ENCODE results near the gene WDFY4. TPM values are rescaled to one million over a fixed set of nuclear protein-coding genes. Genes with fewer than 3 reads are reported as not detected.

WDFY4 gene
- total and polyA plus RNA-seq, 9 of the 15 experiments (the other 6 are each of a cell fraction or from before 2014, with no cell fraction given), result 0.01 to 0.02 (median 0.01) TPM; not detected in 6

DNA sequence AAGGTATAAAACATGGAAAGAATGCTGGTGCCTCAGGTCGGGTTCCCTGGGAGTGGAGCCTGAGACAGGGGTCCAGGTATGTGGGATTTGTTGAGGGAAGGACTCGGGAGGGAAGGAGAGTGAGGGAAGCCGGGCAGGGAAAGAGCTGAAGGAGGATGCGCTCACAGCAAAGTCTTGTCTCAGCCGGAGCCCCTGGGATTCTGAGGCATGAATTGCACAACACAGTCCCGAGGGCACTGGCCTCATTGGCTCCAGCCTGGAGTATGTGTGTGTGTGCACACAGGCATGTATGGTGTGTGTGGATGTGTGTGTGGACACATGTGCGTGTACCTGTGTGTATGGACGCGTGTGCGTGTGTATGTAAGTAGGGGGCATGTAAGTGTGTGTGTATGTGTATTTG is 87.4 kb downstream of the WDFY4 start (continued):
- TF ChIP-seq YY1 (IDR thresholded peaks at IDR 0.05; ENCODE audit: borderline replicate concordance in 1 of 3, control insufficient read depth in 1 of 3, extremely low read depth in 1 of 3, insufficient read depth in 3 of 3, insufficient read length in 1 of 3, insufficient replicate concordance in 2 of 3, low read depth in 1 of 3, low read length in 2 of 3) (no peak), NCOA1 (IDR thresholded peaks at IDR 0.05; ENCODE audit: low read depth) (no peak), SRSF7 (optimal IDR thresholded peaks at IDR 0.05; ENCODE audit: low read depth, low read length) (no peak)
- TF ChIP-seq, protein P1, sequence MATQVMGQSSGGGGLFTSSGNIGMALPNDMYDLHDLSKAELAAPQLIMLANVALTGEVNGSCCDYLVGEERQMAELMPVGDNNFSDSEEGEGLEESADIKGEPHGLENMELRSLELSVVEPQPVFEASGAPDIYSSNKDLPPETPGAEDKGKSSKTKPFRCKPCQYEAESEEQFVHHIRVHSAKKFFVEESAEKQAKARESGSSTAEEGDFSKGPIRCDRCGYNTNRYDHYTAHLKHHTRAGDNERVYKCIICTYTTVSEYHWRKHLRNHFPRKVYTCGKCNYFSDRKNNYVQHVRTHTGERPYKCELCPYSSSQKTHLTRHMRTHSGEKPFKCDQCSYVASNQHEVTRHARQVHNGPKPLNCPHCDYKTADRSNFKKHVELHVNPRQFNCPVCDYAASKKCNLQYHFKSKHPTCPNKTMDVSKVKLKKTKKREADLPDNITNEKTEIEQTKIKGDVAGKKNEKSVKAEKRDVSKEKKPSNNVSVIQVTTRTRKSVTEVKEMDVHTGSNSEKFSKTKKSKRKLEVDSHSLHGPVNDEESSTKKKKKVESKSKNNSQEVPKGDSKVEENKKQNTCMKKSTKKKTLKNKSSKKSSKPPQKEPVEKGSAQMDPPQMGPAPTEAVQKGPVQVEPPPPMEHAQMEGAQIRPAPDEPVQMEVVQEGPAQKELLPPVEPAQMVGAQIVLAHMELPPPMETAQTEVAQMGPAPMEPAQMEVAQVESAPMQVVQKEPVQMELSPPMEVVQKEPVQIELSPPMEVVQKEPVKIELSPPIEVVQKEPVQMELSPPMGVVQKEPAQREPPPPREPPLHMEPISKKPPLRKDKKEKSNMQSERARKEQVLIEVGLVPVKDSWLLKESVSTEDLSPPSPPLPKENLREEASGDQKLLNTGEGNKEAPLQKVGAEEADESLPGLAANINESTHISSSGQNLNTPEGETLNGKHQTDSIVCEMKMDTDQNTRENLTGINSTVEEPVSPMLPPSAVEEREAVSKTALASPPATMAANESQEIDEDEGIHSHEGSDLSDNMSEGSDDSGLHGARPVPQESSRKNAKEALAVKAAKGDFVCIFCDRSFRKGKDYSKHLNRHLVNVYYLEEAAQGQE (IDR thresholded peaks at IDR 0.05; ENCODE audit: borderline replicate concordance), result no peak
- TF ChIP-seq, protein P1 (CRISPR knock-in tag; IDR thresholded peaks at IDR 0.05; ENCODE audit: low read depth), result no peak
